Measurements from ENCODE around the gene OGFOD3. TPM values are rescaled to one million over a fixed set of nuclear protein-coding genes. Genes with fewer than 3 reads are reported as not detected.
A peak's percentile ranks its signal among the peaks of the same experiment; 100 is the strongest.
"Not testable (repeated sequence)": the region's sequence is repeated elsewhere in the genome, so short reads cannot be mapped to it uniquely, and the experiment has no call there.

OGFOD3 gene
- total and polyA plus RNA-seq, 2 experiments from 2014 or later, result 38.1 to 44.7 TPM

- Histone ChIP-seq H3K9ac (peak overlapping the region; percentile 96), H3K9me2 (ENCODE audit: insufficient read depth) (no peaks in the 10 kb centered on the region), H2AFZ (peak overlapping the region; percentile 81), H3K4me1 (ENCODE audit: insufficient read depth) (peaks cover 6% of the 10 kb centered on the region), H3K27ac (peak overlapping the region; percentile 98), H3K79me2 (ENCODE audit: insufficient read depth) (peaks cover 23% of the 10 kb centered on the region), H3K4me2 (ENCODE audit: unreplicated experiment) (peak overlapping the region; percentile 84), H4K20me1 (ENCODE audit: insufficient read depth) (no peaks in the 10 kb centered on the region), H3F3A (ENCODE audit: insufficient read depth) (peaks cover 7% of the 10 kb centered on the region; the same call in 1 of the 2 replicates), H3K36me3 (ENCODE audit: low read depth) (peaks cover 12% of the 10 kb centered on the region; the same call in 1 of the 2 replicates), H3K27me3 (replicated peaks; ENCODE audit: insufficient read depth) (no peaks in the 10 kb centered on the region), H3K4me3 (peak overlapping the region; percentile 79), H3K9me3 (ENCODE audit: low read depth) (no peaks in the 10 kb centered on the region)
- peak; percentile 56 for DNase-seq
- in situ Hi-C loops (cut with MboI), result no loop called here
- 1% methylated on average over 51 to 60 of the region's 62 CpGs for WGBS, 2 experiments (ENCODE audit: low coverage in 1 of 2, low lambda C conversion rate in 2 of 2, missing lambda C conversion rate in 2 of 2)
- TF ChIP-seq EZH2 (IDR thresholded peaks at IDR 0.05; ENCODE audit: insufficient read depth, poor library complexity, severe bottlenecking) (no peak), EZH2phosphoT487 (IDR thresholded peaks at IDR 0.05; ENCODE audit: insufficient read depth, low read depth) (no peak)
These were observed 40.6 kb upstream of the OGFOD3 start for GRCh38 chr17:82458885-82459424.

DNA sequence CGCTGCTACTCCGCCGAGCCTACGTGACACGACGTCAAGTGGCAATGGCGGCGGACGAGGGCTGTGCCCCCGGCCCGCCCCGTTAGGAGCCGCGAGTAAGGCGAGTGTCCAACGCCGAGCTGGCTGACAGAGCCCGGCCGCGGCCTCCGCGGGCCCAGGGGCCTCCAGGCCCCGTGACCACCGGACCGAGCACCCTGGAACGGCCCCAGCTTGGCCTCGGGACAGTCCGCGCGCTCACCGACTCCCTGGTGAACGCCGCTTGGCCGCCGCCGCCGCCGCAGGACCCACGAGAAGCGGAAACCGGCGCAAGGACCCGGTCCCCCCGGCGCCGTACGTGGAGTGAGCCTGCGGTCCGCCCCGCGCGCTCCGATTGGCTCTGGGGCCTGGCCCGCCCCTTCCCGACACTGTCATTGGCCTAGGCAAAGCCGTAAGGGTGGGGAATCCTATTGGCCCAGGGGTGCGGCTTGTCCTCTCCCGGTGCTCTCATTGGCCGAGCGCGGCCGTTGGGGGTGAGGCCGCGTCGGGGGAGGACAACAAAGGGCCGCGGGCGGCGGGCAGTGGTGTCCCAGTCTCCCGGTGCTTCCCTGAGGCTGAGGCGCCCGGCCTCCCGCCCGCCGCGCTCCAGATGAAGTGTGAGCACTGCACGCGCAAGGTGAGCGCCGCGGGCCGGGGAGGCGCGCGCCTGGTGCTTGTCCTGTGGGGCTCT lies 39.9 kb upstream of the OGFOD3 start, which contains the start of gene NARF:
Gene NARF, plus strand, starts transcription at position 563 of the 706 bp plus-strand sequence. Its CDS starts 63 bp downstream, at position 626.
- Histone ChIP-seq H3K9ac (peak within 1 kb of the TSS; percentile 96), H4K20me1 (ENCODE audit: insufficient read depth) (no peaks in the 10 kb centered on the region), H3K4me3 (peak within 1 kb of the TSS; percentile 79), H3K4me2 (ENCODE audit: unreplicated experiment) (peak within 1 kb of the TSS; percentile 94), H3K4me1 (ENCODE audit: insufficient read depth) (peaks cover 6% of the 10 kb centered on the region), H3K36me3 (ENCODE audit: low read depth) (peaks cover 12% of the 10 kb centered on the region; the same call in 1 of the 2 replicates), H3K27me3 (replicated peaks; ENCODE audit: insufficient read depth) (no peaks in the 10 kb centered on the region), H3K27ac (peak within 1 kb of the TSS; percentile 98), H3F3A (ENCODE audit: insufficient read depth) (peaks cover 7% of the 10 kb centered on the region; the same call in 1 of the 2 replicates), H3K79me2 (ENCODE audit: insufficient read depth) (peaks cover 23% of the 10 kb centered on the region), H3K9me2 (ENCODE audit: insufficient read depth) (no peaks in the 10 kb centered on the region), H2AFZ (peak within 1 kb of the TSS; percentile 81), H3K9me3 (ENCODE audit: low read depth) (no peaks in the 10 kb centered on the region)
- peak; percentile 100 for DNase-seq
- no peak for TF ChIP-seq EZH2phosphoT487 (IDR thresholded peaks at IDR 0.05; ENCODE audit: insufficient read depth, low read depth)
- no peak for TF ChIP-seq EZH2 (IDR thresholded peaks at IDR 0.05; ENCODE audit: insufficient read depth, poor library complexity, severe bottlenecking)
- 1% methylated on average over 56 to 66 of the region's 85 CpGs for WGBS, 2 experiments (ENCODE audit: low coverage in 1 of 2, low lambda C conversion rate in 2 of 2, missing lambda C conversion rate in 2 of 2)
- in situ Hi-C loops (cut with MboI), result no loop called here

- Histone ChIP-seq H3K4me1 (ENCODE audit: insufficient read depth) (peaks cover 6% of the 10 kb centered on the region), H2AFZ (peak overlapping the region; percentile 49), H3K36me3 (ENCODE audit: low read depth) (peaks cover 12% of the 10 kb centered on the region; the same call in 1 of the 2 replicates), H3K9ac (peak overlapping the region; percentile 96), H3K27me3 (replicated peaks; ENCODE audit: insufficient read depth) (no peaks in the 10 kb centered on the region), H3K4me3 (peak overlapping the region; percentile 79), H3K79me2 (ENCODE audit: insufficient read depth) (peaks cover 23% of the 10 kb centered on the region), H3K9me2 (ENCODE audit: insufficient read depth) (no peaks in the 10 kb centered on the region), H3K27ac (peak overlapping the region; percentile 98), H3F3A (ENCODE audit: insufficient read depth) (peaks cover 7% of the 10 kb centered on the region; the same call in 1 of the 2 replicates), H4K20me1 (ENCODE audit: insufficient read depth) (no peaks in the 10 kb centered on the region), H3K4me2 (ENCODE audit: unreplicated experiment) (peak overlapping the region; percentile 94), H3K9me3 (ENCODE audit: low read depth) (no peaks in the 10 kb centered on the region)
- DNase-seq, result no peak
- WGBS, 2 experiments (ENCODE audit: low coverage in 1 of 2, low lambda C conversion rate in 2 of 2, missing lambda C conversion rate in 2 of 2), result 1% methylated on average over 8 of the region's 8 CpGs
- in situ Hi-C loops (cut with MboI), result no loop called here
- no peak for TF ChIP-seq EZH2 (IDR thresholded peaks at IDR 0.05; ENCODE audit: insufficient read depth, poor library complexity, severe bottlenecking)
- TF ChIP-seq EZH2phosphoT487 (IDR thresholded peaks at IDR 0.05; ENCODE audit: insufficient read depth, low read depth), result no peak
These were observed 39.5 kb upstream of the OGFOD3 start for GRCh38 chr17:82457929-82458178.

DNA sequence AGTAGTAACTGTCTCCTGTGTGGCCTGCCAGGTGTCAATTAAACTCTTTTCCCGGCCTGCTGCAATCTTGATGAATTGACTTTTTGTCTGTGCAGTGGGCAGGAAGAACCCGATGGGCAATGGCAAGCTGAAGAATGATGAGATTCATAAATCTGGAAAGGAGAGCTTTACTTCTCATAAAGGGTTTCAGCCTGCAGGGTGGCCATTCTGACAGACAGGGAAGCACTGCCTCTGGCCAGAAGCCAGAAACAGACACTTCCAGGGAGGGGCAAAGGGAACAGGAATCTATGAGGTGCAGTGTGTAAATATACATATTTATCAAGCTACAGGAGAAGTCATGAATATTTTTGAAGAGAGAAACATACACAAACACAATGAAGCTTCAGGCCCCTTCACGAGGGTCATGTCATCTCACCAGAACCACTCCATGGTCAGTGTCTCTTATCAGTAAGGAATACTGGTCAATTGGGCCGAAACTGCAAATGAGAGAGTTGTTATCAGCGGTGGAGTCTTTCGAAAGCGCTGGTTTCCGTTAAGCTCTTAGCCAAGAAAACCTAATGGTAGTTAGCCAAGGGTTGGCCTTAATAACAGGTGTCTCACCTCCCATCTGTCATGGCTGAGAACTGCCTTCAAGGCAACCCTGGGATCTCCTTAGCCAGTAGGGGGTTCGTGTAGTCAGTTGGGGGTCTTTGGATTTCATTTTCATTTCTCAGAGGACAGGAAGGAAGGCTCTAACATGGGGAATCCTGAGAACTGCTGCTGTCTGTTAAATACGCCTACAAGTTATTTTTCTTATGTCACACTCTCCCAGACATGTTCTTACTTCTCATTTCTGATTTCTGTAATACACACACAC lies 38.9 kb upstream of the OGFOD3 start:
- peak overlapping the region; percentile 98 for H3K27ac ChIP-seq
- peaks cover 23% of the 10 kb centered on the region for H3K79me2 ChIP-seq (ENCODE audit: insufficient read depth)
- peaks cover 12% of the 10 kb centered on the region; the same call in 1 of the 2 replicates for H3K36me3 ChIP-seq (ENCODE audit: low read depth)
- peaks cover 6% of the 10 kb centered on the region for H3K4me1 ChIP-seq (ENCODE audit: insufficient read depth)
- WGBS, 2 experiments (ENCODE audit: low coverage in 1 of 2, low lambda C conversion rate in 2 of 2, missing lambda C conversion rate in 2 of 2), result 68 to 69% methylated on average over 10 of the region's 10 CpGs
- no peaks in the 10 kb centered on the region for H3K9me2 ChIP-seq (ENCODE audit: insufficient read depth)
- no peak for DNase-seq
- in situ Hi-C loops (cut with MboI), result no loop called here
- H3K9ac ChIP-seq, result peak overlapping the region; percentile 96
- peak overlapping the region; percentile 79 for H3K4me3 ChIP-seq
- H3F3A ChIP-seq (ENCODE audit: insufficient read depth), result peaks cover 7% of the 10 kb centered on the region; the same call in 1 of the 2 replicates
- H2AFZ ChIP-seq, result peak overlapping the region; percentile 49
- H3K9me3 ChIP-seq (ENCODE audit: low read depth), result no peaks in the 10 kb centered on the region
- H3K27me3 ChIP-seq (replicated peaks; ENCODE audit: insufficient read depth), result no peaks in the 10 kb centered on the region
- peak overlapping the region; percentile 94 for H3K4me2 ChIP-seq (ENCODE audit: unreplicated experiment)
- TF ChIP-seq EZH2phosphoT487 (IDR thresholded peaks at IDR 0.05; ENCODE audit: insufficient read depth, low read depth), result no peak
- no peak for TF ChIP-seq EZH2 (IDR thresholded peaks at IDR 0.05; ENCODE audit: insufficient read depth, poor library complexity, severe bottlenecking)
- H4K20me1 ChIP-seq (ENCODE audit: insufficient read depth), result no peaks in the 10 kb centered on the region

DNA sequence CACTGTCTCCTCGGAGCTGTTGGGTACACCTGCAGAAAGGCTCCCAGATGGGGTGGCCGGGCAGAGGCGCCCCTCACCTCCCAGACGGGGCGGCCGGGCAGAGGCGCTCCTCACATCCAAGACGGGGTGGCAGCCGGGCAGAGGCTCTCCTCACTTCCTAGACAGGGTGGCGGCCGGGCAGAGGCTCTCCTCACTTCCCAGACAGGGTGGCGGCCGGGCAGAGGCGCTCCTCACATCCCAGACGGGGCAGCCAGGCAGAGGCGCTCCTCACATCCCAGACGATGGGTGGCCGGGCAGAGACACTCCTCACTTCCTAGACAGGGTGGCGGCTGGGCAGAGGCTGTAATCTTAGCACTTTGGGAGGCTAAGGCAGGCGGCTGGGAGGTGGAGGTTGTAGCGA lies 35.3 kb upstream of the OGFOD3 start:
- peaks cover 17% of the 10 kb centered on the region for H3K79me2 ChIP-seq (ENCODE audit: insufficient read depth)

DNA sequence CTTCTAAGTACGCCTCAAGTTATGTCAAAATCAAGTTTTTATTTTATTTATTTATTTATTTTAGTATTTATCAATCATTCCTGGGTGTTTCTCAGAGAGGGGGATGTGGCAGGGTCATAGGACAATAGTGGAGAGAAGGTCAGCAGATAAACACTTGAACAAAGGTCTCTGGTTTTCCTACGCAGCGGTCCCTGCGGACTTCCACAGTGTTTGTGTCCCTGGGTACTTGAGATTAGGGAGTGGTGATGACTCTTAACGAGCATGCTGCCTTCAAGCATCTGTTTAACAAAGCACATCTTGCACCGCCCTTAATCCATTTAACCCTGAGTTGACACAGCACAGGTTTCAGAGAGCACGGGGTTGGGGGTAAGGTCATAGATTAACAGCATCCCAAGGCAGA lies 34.8 kb upstream of the OGFOD3 start:
- WGBS, 2 experiments (ENCODE audit: low coverage in 1 of 2, low lambda C conversion rate in 2 of 2, missing lambda C conversion rate in 2 of 2), result 74 to 75% methylated on average over 7 of the region's 7 CpGs
- in situ Hi-C loops (cut with MboI), result not testable (repeated sequence)

More for the DNA sequence above, 35.3 kb upstream of the OGFOD3 start:
- H3K27ac ChIP-seq; H3K9me3 ChIP-seq (ENCODE audit: low read depth); H3K9me2 ChIP-seq (ENCODE audit: insufficient read depth); H4K20me1 ChIP-seq (ENCODE audit: insufficient read depth); H2AFZ ChIP-seq; H3K27me3 ChIP-seq (replicated peaks; ENCODE audit: insufficient read depth); H3K9ac ChIP-seq; H3K4me3 ChIP-seq; H3K4me2 ChIP-seq (ENCODE audit: unreplicated experiment); H3K36me3 ChIP-seq (ENCODE audit: low read depth); in situ Hi-C loops (cut with MboI); DNase-seq; H3F3A ChIP-seq (ENCODE audit: insufficient read depth): not testable (repeated sequence)
- 90 to 94% methylated on average over 9 to 21 of the region's 21 CpGs for WGBS, 2 experiments (ENCODE audit: low coverage in 1 of 2, low lambda C conversion rate in 2 of 2, missing lambda C conversion rate in 2 of 2)
- peaks cover 19% of the 10 kb centered on the region for H3K4me1 ChIP-seq (ENCODE audit: insufficient read depth)

More for the DNA sequence above, 34.8 kb upstream of the OGFOD3 start:
- H2AFZ ChIP-seq; H3K36me3 ChIP-seq (ENCODE audit: low read depth); H3K9me2 ChIP-seq (ENCODE audit: insufficient read depth); DNase-seq; H3K27ac ChIP-seq; H3K4me2 ChIP-seq (ENCODE audit: unreplicated experiment); H3K27me3 ChIP-seq (replicated peaks; ENCODE audit: insufficient read depth); H3K9me3 ChIP-seq (ENCODE audit: low read depth); H3K4me3 ChIP-seq; H3F3A ChIP-seq (ENCODE audit: insufficient read depth); H4K20me1 ChIP-seq (ENCODE audit: insufficient read depth); H3K9ac ChIP-seq: not testable (repeated sequence)
- peaks cover 18% of the 10 kb centered on the region for H3K79me2 ChIP-seq (ENCODE audit: insufficient read depth)
- peaks cover 19% of the 10 kb centered on the region for H3K4me1 ChIP-seq (ENCODE audit: insufficient read depth)

Data from GM23248 (cell line).